GM18499 (cell line): ENCODE data around the gene ATOSA.

Experiments used
- ATAC-seq: cut with Tn5 transposase; IDR thresholded peaks from one replicate; pipeline ENCODE4 v1.9.1; 2021; ENCODE audit warnings: moderate number of reproducible peaks; ENCODE audit not compliant: insufficient read depth, unreplicated experiment

Gene ATOSA

DNA sequence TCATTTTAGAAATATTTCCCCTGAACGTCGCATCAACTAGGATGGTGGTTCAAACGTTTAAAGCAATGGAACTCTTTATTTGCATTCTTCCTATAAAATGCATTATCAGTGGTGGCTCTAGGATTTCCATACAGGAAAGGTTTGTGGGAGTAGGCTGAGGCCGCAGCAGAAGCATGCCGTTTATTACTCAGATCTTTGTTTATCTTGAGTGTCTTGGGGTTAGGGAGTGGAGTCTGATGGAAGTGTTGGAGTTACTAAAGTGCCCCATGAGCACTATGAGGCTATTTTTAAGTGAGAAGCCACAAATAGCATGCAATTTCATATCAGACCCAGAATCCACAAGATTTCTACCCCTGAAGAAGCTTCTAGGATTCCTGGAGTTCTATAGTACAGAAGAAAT lies 26.2 kb downstream of the ATOSA start:
- no peak for ATAC-seq

DNA sequence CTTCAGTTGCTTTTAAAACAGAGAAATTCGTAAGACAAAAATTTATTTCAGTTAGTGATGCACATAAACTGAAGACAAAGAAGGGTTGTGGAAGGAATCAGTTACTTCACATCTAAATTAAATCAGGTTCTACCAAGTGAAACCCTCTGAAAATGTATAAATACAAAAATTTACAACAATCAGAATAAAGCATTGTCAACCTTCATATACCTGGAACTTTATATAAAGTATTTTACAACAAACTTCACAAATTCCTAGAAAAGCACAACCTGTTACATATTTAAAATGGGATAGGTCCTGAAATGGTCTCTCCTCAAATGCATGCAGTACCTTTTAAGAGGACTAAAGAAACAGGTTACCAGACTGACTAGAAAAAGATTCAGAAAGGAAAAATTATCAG lies 26.9 kb downstream of the ATOSA start:
- ATAC-seq, result no peak

DNA sequence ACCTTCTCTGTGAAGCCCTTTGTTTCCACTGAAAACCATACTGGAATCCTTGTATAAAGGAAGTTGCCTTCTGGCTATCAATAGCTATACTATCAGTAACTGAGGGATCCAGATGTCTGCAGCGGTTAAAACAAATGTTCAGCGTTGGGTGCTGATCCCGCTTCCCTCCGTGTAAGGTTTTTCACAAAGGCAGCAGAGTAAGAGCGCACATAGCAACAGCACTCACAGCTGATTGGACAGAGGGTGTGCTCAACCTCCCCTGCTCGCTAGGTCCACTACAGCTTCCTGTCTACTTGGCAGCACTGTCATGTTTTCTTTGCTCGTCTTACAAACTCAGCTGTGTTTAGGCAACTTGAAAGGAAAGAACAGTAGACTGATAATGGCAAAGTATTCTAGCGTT lies 27.3 kb downstream of the ATOSA start:
- ATAC-seq, result no peak

DNA sequence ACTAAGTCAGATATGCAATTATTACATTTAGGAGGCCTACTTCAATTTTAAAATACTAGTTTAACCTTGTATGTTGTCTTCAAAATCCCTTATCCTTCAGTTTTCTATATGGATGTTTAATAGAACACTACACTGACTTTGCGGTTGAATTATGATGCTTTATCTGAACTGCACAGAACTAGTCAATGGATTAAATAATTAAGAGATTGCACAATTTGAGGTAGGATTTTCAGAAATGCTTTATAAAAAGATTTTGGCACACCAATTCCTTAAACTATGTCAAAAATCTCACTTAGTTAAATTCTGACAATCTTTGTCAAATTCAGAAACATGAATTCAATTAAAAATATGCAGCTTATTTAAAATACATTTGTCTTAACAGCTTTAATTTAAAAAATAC lies 28.1 kb downstream of the ATOSA start:
- ATAC-seq, result no peak

DNA sequence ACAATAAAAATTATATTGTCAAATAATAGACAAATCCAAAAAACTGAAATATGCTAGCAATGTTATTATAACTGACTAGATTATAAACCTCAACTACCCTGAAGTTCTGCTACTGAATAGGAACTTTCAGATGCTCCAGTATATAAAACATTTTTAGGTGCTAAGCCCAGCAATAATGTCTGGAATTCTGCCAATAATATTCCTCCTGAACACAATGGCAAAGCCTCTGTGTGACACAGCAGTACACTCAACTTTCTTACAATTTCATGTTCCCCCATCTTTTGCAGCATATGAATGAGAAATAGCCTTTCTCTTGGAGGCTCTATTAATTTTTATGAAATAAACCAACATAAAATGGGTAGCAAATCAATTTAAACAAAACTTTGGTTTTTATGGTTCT lies 29.5 kb downstream of the ATOSA start:
- no peak for ATAC-seq

GRCh38 chr15:52645916-52646315 lies 33.3 kb downstream of the ATOSA start:
- no peak for ATAC-seq

DNA sequence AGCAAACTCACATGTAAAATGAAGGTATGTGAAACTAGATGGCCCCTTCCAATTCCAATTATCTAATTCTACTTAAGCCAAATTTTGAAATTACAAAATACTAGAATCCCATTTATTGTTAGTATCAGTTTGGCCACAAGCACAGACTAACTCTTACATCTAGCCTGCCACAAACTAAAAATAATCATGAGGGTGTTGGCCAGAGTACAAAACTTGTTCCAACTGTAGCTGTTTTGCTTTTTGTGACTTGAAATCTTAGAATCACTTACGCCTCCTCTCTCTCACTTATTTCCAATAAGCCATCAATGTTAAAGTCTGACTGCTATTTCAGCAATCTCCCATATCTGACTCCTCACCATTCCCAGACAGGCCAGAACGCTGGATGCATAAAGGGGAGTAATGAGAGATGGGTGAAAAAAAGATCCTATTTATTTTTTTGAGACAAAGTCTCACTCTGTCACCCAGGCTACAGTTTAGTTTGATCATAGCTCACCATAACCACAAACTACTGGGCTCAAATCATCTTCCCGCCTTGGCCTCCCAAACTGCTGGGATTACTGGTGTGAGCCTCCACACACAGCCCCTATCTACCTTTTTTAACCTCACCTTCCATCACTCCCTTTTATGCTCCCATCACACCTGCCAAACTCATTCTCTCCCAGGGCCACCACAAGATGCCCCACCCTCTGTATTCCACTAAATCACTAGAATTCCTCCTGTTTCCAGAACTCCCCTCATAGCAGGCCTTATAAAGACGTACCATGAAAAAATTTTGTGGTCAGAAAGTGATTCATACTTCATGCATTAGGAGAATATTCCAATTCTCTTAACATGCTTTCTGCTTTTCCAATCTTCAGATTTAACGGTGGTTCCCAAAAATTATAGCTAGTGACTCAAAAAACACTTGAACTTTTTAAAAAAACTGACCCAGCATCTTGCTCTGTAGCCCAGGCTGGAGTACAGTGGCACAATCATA lies 36.5 kb downstream of the ATOSA start:
- ATAC-seq, result no peak

DNA sequence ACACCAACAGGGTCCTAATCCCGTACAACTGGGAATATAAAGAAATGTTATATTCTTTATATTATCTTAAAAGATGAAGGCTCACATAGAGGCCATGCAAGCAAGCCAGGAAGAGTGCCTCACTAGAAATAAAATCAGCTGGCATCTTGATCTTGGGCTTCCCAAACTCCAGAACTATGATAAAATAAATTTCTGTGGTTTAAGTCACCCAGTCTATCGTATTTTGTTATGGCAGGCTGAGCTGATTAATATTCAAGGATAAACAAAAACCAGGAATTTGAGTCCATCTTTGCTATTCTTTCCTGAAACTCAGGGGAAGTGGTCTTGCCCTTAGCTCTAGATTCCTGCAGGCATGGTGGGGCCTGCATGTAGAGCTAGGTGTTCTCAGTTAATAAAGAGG lies 42.7 kb downstream of the ATOSA start:
- ATAC-seq, result no peak

DNA sequence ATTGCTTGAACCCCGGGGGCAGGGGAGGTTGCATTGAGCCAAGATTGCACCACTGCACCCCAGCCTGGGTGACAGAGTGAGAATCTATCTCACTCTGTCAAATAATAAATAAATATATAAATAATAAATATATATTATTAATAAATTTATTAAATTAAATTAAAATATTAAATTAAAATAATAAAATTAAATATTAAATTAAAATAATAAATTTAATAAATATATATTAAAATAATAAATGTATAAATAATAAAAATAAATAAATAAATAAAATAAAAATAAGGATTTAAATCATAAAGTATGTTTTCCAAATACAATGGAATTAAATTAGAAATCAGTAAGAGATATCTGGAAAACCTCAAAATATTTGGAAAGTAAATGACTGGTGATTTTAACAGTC lies 43.3 kb downstream of the ATOSA start:
- no peak for ATAC-seq
